NCI-H69 (cell line): ENCODE measurements around the gene LEKR1.

ENCODE experiments used
- DNase-seq: peaks from one replicate; lab custom pipeline; 2025; lab: John Stamatoyannopoulos, UW

Gene LEKR1

GRCh38 chr3:157079676-157080369 is 253.7 kb downstream of the LEKR1 start:
- no peak for DNase-seq

- no peak for DNase-seq
Observed at GRCh38 chr3:157081626-157082210, 255.6 kb downstream of the LEKR1 start.

- no peak for DNase-seq
Observed at GRCh38 chr3:157082305-157082982, 256.3 kb downstream of the LEKR1 start.

GRCh38 chr3:157083824-157084223 is 257.7 kb downstream of the LEKR1 start:
- DNase-seq, result no peak

GRCh38 chr3:157086060-157086750 is 260.1 kb downstream of the LEKR1 start:
- DNase-seq, result no peak

GRCh38 chr3:157086775-157087174 is 260.6 kb downstream of the LEKR1 start:
- no peak for DNase-seq

- no peak for DNase-seq
Observed at GRCh38 chr3:157087373-157087772, 261.2 kb downstream of the LEKR1 start.

- no peak for DNase-seq
Observed at GRCh38 chr3:157087780-157088600, 261.8 kb downstream of the LEKR1 start.

GRCh38 chr3:157088601-157089454 is 262.7 kb downstream of the LEKR1 start:
- no peak for DNase-seq

GRCh38 chr3:157089455-157090221 is 263.5 kb downstream of the LEKR1 start:
- no peak for DNase-seq

GRCh38 chr3:157091083-157091833 is 265.1 kb downstream of the LEKR1 start:
- DNase-seq, result no peak

GRCh38 chr3:157092230-157092629 is 266.1 kb downstream of the LEKR1 start:
- DNase-seq, result no peak

- DNase-seq, result no peak
Observed at GRCh38 chr3:157093096-157093495, 266.9 kb downstream of the LEKR1 start.

GRCh38 chr3:157094301-157094700 is 268.1 kb downstream of the LEKR1 start:
- DNase-seq, result no peak

GRCh38 chr3:157094751-157095480 is 268.8 kb downstream of the LEKR1 start:
- DNase-seq, result no peak
